Measurements from ENCODE around the gene CCDC150. TPM values are rescaled to one million over a fixed set of nuclear protein-coding genes. Genes with fewer than 3 reads are reported as not detected.
"Not testable (repeated sequence)": the region's sequence is repeated elsewhere in the genome, so short reads cannot be mapped to it uniquely, and the experiment has no call there.

The CCDC150 gene
- total RNA-seq, 2 donors from 2014 or later: 20.9 to 22.2 TPM

- Mint-ChIP-seq H3K36me3 (ENCODE audit: insufficient read depth in 2 of 2) (no peaks in the 10 kb centered on the region), H3K4me1 (ENCODE audit: low read depth) (no peaks in the 10 kb centered on the region), H3K4me3 (no peak overlapping the region), H3K27me3 (ENCODE audit: low read depth) (no peaks in the 10 kb centered on the region), H3K27ac (no peak overlapping the region), H3K9me3 (peaks cover 0 to 2% of the 10 kb centered on the region in 2 donors)
- no peak for ATAC-seq (replicated peaks in 1 of 2)
- no peak for DNase-seq
Observed at GRCh38 chr2:196606516-196606915, 33.0 kb upstream of the CCDC150 start.

GRCh38 chr2:196607073-196607472 lies 32.4 kb upstream of the CCDC150 start:
- H3K36me3 Mint-ChIP-seq (ENCODE audit: insufficient read depth in 2 of 2): no peaks in the 10 kb centered on the region
- DNase-seq: no peak

GRCh38 chr2:196607896-196608295 lies 31.6 kb upstream of the CCDC150 start:
- not testable (repeated sequence) for H3K4me1 Mint-ChIP-seq (ENCODE audit: low read depth); DNase-seq; H3K36me3 Mint-ChIP-seq (ENCODE audit: insufficient read depth in 2 of 2); H3K27ac Mint-ChIP-seq; H3K9me3 Mint-ChIP-seq; H3K4me3 Mint-ChIP-seq; ATAC-seq (replicated peaks in 1 of 2); H3K27me3 Mint-ChIP-seq (ENCODE audit: low read depth)

More at GRCh38 chr2:196607073-196607472, 32.4 kb upstream of the CCDC150 start:
- Mint-ChIP-seq H3K4me1 (ENCODE audit: low read depth) (no peaks in the 10 kb centered on the region), H3K4me3 (no peak overlapping the region), H3K9me3 (peaks cover 0 to 2% of the 10 kb centered on the region in 2 donors), H3K27me3 (ENCODE audit: low read depth) (no peaks in the 10 kb centered on the region), H3K27ac (no peak overlapping the region)
- no peak for ATAC-seq (replicated peaks in 1 of 2)

- no peak overlapping the region for H3K27ac Mint-ChIP-seq
- no peak overlapping the region for H3K4me3 Mint-ChIP-seq
- no peaks in the 10 kb centered on the region for H3K27me3 Mint-ChIP-seq (ENCODE audit: low read depth)
- peaks cover 0 to 2% of the 10 kb centered on the region in 2 donors for H3K9me3 Mint-ChIP-seq
- ATAC-seq (replicated peaks in 1 of 2): no peak
- H3K4me1 Mint-ChIP-seq (ENCODE audit: low read depth): no peaks in the 10 kb centered on the region
- no peak for DNase-seq
- no peaks in the 10 kb centered on the region for H3K36me3 Mint-ChIP-seq (ENCODE audit: insufficient read depth in 2 of 2)
Observed at GRCh38 chr2:196609806-196610205, 29.7 kb upstream of the CCDC150 start.

GRCh38 chr2:196610796-196611195 lies 28.7 kb upstream of the CCDC150 start:
- Mint-ChIP-seq H3K4me3 (no peak overlapping the region), H3K4me1 (ENCODE audit: low read depth) (no peaks in the 10 kb centered on the region), H3K9me3 (peaks cover 0 to 2% of the 10 kb centered on the region in 2 donors), H3K27me3 (ENCODE audit: low read depth) (no peaks in the 10 kb centered on the region), H3K36me3 (ENCODE audit: insufficient read depth in 2 of 2) (no peaks in the 10 kb centered on the region), H3K27ac (no peak overlapping the region)
- no peak for DNase-seq
- no peak for ATAC-seq (replicated peaks in 1 of 2)

GRCh38 chr2:196613302-196613701 lies 26.2 kb upstream of the CCDC150 start:
- H3K9me3 Mint-ChIP-seq: peaks cover 0 to 2% of the 10 kb centered on the region in 2 donors
- H3K36me3 Mint-ChIP-seq (ENCODE audit: insufficient read depth in 2 of 2): no peaks in the 10 kb centered on the region
- ATAC-seq (replicated peaks in 1 of 2) (no peak), DNase-seq (no peak)
- no peak overlapping the region for H3K27ac Mint-ChIP-seq
- H3K27me3 Mint-ChIP-seq (ENCODE audit: low read depth): no peaks in the 10 kb centered on the region
- no peak overlapping the region for H3K4me3 Mint-ChIP-seq
- no peaks in the 10 kb centered on the region for H3K4me1 Mint-ChIP-seq (ENCODE audit: low read depth)

GRCh38 chr2:196617430-196617829 lies 22.1 kb upstream of the CCDC150 start:
- Mint-ChIP-seq H3K36me3 (ENCODE audit: insufficient read depth in 2 of 2) (peaks cover 0 to 2% of the 10 kb centered on the region in 2 donors), H3K9me3 (peaks cover 0 to 2% of the 10 kb centered on the region in 2 donors), H3K4me1 (ENCODE audit: low read depth) (no peaks in the 10 kb centered on the region), H3K27me3 (ENCODE audit: low read depth) (peaks cover 26% of the 10 kb centered on the region), H3K27ac (no peak overlapping the region), H3K4me3 (no peak overlapping the region)
- ATAC-seq (replicated peaks in 1 of 2) (no peak), DNase-seq (no peak)

- no peaks in the 10 kb centered on the region for H3K4me1 Mint-ChIP-seq (ENCODE audit: low read depth)
- ATAC-seq (replicated peaks in 1 of 2) (no peak), DNase-seq (no peak)
- no peak overlapping the region for H3K27ac Mint-ChIP-seq
- H3K27me3 Mint-ChIP-seq (ENCODE audit: low read depth): peaks cover 28% of the 10 kb centered on the region
- peaks cover 0 to 2% of the 10 kb centered on the region in 2 donors for H3K36me3 Mint-ChIP-seq (ENCODE audit: insufficient read depth in 2 of 2)
- H3K9me3 Mint-ChIP-seq: peaks cover 2 to 3% of the 10 kb centered on the region in 2 donors
- H3K4me3 Mint-ChIP-seq: no peak overlapping the region
Observed at GRCh38 chr2:196618661-196619060, 20.9 kb upstream of the CCDC150 start.

- H3K9me3 Mint-ChIP-seq: peaks cover 5 to 6% of the 10 kb centered on the region in 2 donors
- peaks cover 27% of the 10 kb centered on the region for H3K27me3 Mint-ChIP-seq (ENCODE audit: low read depth)
- ATAC-seq (replicated peaks in 1 of 2): no peak
- H3K4me3 Mint-ChIP-seq: no peak overlapping the region
- no peak overlapping the region for H3K27ac Mint-ChIP-seq
- DNase-seq: no peak
- H3K4me1 Mint-ChIP-seq (ENCODE audit: low read depth): no peaks in the 10 kb centered on the region
- H3K36me3 Mint-ChIP-seq (ENCODE audit: insufficient read depth in 2 of 2): peaks cover 2 to 5% of the 10 kb centered on the region in 2 donors
Observed at GRCh38 chr2:196630531-196630930, 9.0 kb upstream of the CCDC150 start.

GRCh38 chr2:196635156-196635555 lies 4.4 kb upstream of the CCDC150 start:
- peaks cover 6 to 8% of the 10 kb centered on the region in 2 donors for H3K9me3 Mint-ChIP-seq
- no peak overlapping the region for H3K4me3 Mint-ChIP-seq
- peaks cover 14% of the 10 kb centered on the region for H3K27me3 Mint-ChIP-seq (ENCODE audit: low read depth)
- peaks cover 6% of the 10 kb centered on the region for H3K4me1 Mint-ChIP-seq (ENCODE audit: low read depth)
- no peak overlapping the region for H3K27ac Mint-ChIP-seq
- peaks cover 2 to 5% of the 10 kb centered on the region in 2 donors for H3K36me3 Mint-ChIP-seq (ENCODE audit: insufficient read depth in 2 of 2)
- ATAC-seq (replicated peaks in 1 of 2): no peak
- no peak for DNase-seq

GRCh38 chr2:196638765-196639164 lies 750 bp upstream of the CCDC150 start:
- Mint-ChIP-seq H3K4me1 (ENCODE audit: low read depth) (peaks cover 20% of the 10 kb centered on the region), H3K4me3 (peak overlapping the region; percentile 83 to 86), H3K36me3 (ENCODE audit: insufficient read depth in 2 of 2) (no peaks in the 10 kb centered on the region), H3K9me3 (peaks cover 0 to 3% of the 10 kb centered on the region in 2 donors), H3K27ac (no peak overlapping the region), H3K27me3 (ENCODE audit: low read depth) (no peaks in the 10 kb centered on the region)
- ATAC-seq (replicated peaks in 1 of 2) (no peak), DNase-seq (no peak)

- Mint-ChIP-seq H3K27ac (peak overlapping the region; percentile 75), H3K4me3 (peak overlapping the region; percentile 83 to 86), H3K27me3 (ENCODE audit: low read depth) (no peaks in the 10 kb centered on the region), H3K9me3 (peaks cover 0 to 3% of the 10 kb centered on the region in 2 donors), H3K4me1 (ENCODE audit: low read depth) (peaks cover 20% of the 10 kb centered on the region), H3K36me3 (ENCODE audit: insufficient read depth in 2 of 2) (no peaks in the 10 kb centered on the region)
- no peak for ATAC-seq (replicated peaks in 1 of 2)
- DNase-seq: no peak
Observed at GRCh38 chr2:196640031-196640548, 575 bp downstream of the CCDC150 start.

- peaks cover 20 to 22% of the 10 kb centered on the region in 2 donors for H3K9me3 Mint-ChIP-seq
- no peak for ATAC-seq (replicated peaks in 1 of 2)
- no peak for DNase-seq
Observed at GRCh38 chr2:196649202-196649601, 9.7 kb downstream of the CCDC150 start.

More at GRCh38 chr2:196649202-196649601, 9.7 kb downstream of the CCDC150 start:
- H3K4me3 Mint-ChIP-seq: no peak overlapping the region
- H3K27ac Mint-ChIP-seq: no peak overlapping the region
- peaks cover 24 to 38% of the 10 kb centered on the region in 2 donors for H3K36me3 Mint-ChIP-seq (ENCODE audit: insufficient read depth in 2 of 2)
- no peaks in the 10 kb centered on the region for H3K27me3 Mint-ChIP-seq (ENCODE audit: low read depth)
- no peaks in the 10 kb centered on the region for H3K4me1 Mint-ChIP-seq (ENCODE audit: low read depth)
